ENCODE results near the gene PTPN5.
"Not testable (repeated sequence)": the region's sequence is repeated elsewhere in the genome, so short reads cannot be mapped to it uniquely, and the experiment has no call there.

Gene PTPN5

DNA sequence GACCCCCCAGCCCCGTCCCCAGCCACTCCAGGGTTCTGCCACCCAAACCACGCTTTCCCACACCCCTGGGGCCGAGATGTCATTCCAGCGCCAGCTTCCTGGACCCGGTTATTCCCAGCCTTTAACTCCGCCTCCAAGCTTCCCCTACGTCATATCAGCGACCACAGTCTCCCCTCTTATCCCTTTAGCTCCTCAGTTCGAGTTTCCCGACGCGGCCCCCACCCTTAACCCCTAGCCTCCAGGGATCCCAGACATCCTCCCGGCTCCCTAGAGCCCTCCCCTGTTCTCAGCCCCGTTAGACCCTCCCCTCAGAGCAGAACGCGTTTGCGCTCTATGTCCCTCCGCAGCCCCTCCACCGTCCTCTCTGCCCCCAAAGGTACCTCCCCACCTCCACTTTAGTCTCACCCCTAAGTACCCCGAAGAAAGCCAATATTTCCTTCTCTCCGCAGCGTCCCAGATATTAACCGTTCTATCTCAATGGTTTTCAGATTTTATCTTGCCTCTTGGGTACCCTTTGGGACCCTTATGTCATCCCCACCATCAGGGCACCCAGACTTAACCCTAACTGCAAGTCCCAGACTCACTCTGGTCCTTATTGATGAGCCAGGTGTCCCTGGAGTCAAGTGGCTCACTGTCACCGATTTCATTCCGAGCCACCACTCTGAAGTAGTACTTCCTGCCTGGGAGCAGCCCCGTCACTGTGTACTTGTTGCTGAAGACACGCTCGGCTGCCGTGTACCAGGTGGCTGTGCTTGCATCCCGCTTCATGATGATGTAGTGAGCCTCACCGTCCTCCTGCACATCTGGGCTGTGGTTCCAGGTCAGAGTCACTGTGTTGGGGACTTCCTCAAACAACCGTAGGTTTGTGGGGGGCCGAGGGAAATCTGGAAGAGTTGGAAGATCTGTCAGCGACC lies 85.0 kb downstream of the PTPN5 start:
- DNase-seq: peak; percentile 18 to 46

DNA sequence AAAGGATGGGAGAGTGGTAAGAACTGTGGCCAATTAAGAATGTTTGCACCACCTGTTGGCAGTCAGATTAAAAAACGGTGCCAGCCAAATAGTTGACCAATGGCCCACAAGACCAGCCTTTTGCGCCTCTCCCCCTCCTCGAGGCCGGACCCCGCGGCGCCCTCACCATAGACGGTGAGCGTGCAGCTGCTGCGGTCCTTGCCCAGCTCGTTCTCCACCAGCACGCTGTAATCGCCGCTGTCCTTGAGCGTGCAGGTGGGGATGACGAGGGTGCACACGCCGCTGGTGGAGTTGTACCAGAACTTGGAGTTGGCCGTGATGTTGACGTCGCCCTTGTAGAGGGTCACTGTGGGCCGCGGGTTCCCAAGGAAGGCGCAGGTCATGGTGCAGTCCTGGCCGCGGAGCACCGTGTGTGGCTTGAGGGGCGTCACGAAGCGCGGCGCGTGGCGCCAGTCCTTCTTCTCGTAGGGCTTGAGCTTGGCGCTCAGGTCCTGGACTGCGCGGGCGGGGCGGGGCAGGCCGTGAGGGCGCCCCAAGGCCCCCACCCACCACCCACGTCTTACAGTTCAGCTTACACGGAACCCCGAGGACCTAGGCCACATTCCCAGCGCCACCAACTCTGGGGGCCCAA lies 85.8 kb downstream of the PTPN5 start:
- no peak for DNase-seq

DNA sequence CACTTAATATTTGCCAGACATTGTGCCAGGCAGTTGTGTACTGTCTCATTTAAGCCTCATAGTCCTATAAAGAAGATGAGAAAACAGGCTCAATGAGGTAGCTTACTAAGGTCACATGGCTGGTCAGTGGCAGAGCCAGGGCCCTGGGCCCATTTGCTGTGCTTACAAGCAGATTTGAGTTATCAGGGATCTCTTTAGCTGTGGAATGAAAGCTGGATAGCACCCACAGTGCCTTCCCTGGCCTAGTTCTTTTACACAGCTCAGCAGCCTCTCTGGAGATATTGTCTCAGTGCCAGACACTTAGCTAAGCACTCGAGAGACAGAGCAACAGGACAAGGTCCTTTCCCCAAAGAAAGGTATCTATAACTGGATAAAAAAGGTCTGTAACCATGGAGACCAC lies 86.9 kb downstream of the PTPN5 start:
- DNase-seq: no peak

DNA sequence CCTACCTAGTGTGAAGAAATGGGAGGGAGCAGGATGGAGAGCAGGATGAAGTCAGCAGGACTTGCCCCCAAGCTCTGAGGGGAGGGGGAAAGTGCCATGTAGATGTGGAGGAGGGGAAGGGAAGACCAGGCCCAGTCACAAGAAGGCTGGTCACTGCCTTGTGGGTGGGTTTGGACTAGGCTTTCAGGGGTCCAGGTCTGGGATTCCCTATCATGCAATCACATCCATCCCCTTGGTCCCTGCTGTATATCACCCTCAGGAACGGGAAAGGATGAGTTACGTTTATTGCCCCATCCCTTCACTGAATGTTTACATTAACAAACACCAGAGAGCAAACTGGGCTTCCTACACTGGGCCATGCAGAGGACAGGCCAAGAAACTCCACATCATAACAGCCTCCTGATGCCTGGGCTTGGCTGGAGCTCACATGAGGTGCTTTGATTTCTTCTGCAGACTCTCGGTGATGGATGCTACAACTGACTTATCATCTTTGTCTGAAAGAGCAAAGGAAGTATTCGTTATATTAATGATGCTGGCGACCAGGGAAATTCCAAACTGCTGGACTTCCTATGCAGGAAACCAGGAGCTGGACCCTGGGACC lies 87.5 kb downstream of the PTPN5 start:
- no peak for DNase-seq

DNA sequence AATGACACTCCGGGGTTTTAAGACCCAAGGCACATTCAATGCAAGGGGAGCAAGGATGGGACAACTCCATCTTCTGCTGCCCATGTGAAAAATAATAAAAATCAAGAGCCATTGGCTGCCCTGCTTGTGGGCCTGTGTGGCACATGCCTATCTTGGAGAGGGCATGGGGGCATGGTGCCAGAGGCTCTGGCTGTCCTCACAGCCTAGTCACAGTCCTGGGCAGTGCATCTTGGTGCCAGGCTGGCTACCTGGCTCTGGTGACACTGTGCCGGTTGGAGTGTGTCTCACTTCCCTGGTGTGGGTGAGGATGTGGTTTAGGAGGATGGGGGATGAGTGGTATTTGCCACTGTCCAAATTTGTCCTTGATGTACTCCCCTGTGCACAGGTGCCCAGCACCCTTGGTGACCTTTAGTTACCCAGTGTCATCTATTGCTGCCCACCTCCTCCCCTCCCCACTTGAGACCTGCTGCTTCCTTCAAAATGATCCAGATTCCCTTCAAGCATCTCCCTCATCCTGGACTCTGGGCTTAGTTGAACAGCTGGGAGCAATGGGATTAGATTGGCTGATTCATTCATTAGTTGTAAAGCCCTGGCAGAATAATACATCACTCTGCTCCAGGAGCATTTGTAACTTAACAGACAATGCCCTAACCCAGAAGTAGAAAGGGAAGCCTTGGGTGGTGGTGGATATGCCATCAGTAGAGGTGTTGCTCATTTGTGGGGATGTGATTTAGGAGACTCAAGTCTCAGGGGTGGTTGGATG lies 88.4 kb downstream of the PTPN5 start:
- DNase-seq: no peak

DNA sequence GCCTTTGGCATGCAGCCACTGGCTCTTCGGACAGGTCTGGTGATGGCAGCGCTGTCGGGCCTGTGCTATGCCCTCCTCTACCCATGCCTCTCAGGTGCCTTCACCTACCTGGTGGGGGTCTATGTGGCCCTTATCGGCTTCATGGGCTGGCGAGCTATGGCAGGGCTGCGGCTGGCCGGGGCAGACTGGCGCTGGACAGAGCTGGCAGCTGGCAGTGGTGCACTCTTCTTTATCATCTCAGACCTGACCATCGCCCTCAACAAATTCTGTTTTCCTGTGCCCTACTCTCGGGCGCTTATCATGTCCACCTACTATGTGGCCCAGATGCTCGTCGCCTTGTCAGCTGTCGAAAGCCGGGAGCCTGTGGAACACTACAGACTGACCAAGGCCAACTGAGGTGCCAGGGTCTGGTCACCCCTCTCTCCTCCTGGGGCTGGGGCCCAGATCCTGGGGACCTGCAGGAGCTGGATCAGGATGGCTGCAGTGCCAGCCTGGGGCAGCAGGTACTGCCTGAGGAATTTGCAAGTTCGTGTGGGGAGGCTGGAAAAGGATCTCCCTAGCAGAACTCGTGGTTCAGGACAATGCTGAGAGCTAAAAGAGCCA lies 89.9 kb downstream of the PTPN5 start:
- DNase-seq: no peak

DNA sequence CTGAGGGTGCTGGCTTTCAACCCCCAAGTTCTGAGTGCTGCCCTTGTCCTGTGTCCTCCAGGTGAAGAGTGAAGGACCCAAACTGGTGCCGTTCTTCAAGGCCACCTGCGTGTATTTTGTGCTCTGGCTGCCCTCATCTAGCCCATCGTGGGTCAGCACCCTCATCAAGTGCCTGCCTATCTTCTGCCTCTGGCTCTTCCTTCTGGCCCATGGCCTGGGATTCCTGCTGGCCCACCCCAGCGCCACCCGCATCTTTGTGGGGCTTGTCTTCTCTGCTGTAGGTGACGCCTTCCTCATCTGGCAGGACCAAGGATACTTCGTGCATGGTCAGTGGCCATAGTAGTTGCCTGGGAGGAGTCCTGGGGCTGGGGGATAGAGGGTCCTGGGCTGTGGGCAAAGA lies 90.7 kb downstream of the PTPN5 start:
- no peak for DNase-seq

DNA sequence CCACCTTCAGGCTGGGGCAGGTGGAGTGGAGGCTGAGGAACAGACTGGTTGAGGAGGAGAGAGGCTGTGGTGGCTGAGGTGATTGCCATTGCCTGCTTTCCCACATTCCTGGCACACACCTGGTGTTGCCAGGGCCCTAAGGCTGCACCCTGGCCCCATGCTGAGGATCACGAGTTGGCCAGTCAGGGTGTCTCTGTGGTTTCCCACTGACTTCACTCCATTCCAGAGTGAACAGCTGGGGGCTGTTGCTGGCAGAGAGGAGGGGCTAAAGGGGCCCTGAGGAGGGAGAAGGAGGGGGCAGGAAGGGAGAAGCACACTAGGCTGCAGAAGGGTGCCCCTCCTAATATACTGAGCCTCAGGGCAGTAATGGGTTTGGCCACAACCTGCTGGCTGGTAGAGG lies 91.2 kb downstream of the PTPN5 start:
- no peak for DNase-seq

DNA sequence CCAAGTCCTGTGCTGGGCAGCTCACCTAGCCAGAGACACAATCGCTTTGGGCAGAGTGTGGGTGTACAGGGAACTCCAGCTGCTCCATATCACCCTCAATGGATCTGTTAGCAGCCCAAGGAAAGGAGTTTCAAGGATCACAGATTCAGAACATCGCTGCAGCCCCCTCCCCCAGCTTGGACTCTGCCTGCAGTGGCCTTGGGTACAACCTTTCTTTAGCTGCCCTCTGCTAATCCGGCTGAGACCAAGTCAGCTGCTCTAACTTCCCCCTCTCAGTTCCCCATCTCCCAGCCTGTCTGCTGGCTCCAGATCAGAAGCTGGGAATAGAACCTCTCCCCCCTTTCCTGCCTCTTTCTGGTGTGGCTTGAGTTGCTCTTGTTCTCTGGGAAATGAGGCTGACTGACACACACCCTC lies 91.7 kb downstream of the PTPN5 start:
- DNase-seq: no peak

DNA sequence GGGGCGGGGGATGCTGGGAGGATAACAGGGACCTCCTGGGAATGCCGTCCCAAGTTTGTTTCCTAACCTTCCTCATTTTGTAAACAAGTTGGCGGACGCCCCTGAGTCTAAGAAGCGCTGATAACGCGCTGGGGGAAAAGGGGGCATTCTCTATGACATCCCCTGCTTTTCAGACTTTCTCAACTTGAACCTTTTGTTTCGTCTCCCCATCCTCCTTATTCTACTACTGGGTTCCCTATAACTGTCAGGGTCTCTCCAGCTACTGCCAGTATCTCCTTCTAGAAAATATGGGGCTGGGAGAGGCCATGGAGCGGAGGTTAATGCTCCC lies 92.4 kb downstream of the PTPN5 start:
- no peak for DNase-seq

DNA sequence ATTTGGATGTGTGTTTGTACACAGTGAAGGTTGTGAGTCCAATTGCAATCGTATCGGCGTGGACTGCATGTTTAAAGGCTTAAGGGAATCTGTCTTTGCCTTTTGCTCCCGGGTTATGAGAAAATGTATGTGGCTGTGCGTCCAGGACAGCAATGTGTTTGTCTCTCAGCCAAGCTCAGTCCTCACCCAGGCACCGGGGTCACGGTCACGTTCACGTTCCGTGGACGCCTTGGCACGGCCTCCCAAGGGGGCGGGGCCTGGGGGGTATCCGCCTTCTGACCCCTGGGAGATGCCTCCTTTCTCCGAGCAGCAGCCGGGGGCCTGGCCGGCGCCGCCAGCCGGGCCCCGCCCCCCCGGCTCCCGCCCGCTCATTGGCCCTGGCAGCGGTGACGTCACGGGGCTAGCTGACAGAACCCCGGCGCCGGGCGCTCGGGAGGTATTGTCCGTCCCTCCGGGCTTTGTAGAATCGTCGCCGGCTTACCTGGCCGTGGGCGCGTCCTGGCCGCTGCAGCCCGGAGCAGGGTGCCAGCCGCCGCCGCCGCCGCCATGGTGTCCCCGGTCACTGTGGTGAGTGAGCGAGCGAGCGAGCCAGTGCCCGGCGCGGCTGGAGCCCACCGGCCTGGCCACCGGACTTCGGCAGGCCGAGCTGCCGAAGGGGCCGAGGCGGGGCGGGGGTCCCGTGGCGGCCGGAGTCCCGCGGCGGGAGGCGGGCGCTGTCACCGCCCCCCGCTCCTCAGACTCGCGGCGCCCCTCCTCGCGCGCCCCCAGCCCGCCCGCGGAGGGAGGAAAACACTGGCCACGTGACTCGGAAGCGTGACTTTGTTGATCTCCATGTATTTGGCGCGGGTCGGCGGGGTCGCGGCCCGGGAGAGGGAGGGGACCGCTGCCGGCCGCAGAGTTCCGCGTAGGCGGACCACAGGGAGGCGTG lies 93.0 kb downstream of the PTPN5 start, which contains the start of gene TMEM86A:
TMEM86A (plus strand) TSS at position 439 of the 928 bp plus-strand sequence; CDS start at position 547, 108 bp downstream.
- peak; percentile 67 to 78 for DNase-seq

DNA sequence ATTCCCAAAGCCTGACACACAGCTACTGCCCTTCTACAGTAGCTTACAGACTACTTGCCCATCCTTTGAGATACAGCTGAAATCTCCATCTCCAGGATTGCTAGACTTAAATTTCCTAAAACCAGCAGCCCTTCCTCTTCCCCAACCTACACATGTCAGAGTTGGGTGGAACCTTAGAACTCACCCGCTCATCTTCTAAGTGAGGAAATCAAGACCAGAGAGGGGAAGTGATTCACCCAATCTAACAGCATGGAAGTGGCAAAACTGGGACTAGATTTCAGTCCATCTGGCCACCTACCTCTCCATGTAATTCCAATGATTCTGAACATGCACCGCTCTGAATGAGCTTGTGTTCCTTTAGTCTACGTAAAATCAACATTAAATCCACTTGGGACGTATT lies 94.0 kb downstream of the PTPN5 start:
- no peak for DNase-seq

DNA sequence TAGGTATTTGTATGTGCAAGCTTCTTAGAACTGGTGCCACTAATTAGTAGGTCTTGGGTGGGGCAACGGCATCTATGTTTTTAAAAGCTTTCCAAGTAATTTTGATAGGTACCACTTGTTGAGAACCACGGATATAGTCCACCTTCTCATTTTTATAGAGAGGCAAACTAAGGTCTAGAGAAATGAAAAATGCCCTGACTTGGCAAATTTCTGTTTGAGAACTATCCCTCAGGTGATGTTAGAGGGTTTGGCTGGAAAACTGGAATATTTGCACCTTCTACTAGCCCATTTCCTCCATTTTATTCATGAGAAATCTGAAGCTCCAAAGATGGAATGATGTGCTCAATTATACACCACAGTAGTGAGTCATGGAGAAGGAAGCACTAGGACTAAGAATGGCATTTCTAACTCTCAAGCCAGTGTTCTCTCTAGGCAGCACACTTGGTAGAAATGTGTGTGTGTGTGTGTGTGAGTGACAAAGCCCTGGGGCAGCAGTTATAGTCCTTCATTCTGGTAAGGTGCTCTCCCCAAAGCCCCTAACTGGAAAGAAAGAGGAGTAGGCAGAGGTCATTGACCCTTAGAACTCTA lies 94.9 kb downstream of the PTPN5 start:
- no peak for DNase-seq

DNA sequence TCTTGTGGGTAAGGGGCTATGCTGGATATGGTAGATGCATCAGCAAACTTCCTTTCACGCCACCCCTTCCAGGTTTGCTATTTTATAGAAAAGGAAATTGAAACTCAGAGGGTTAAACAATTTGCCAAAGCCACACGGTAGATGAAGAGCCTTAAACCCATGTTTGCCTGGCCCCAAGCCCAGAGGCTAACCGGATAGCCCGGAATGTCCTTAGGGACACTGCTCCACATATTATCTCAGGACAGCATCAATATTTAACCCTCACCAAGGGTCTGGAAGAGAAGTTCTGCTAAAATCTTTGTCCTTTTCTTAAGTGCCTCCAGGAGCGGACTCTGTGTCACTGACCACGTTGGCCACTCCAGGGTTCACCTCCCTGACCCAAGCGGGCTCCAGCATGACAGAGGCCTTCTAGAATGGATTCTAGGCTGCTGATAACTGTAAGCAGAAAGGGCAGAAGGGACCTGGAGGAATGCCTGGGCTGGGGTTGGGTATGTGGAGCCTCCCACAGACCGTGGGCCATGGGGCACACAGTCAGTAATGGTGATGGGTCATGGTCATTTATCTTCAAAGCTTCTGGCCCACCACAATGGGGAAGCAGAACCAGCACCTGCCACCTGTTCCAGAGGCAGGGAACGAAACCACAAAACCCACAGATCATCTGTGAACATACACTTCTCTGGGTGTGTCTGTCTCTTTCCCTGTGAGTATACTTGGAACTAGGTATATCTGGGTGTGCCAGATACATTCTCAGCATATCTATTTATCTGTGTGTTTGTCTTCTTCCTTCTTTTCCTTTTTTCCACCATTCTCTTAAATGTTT lies 98.4 kb downstream of the PTPN5 start:
- DNase-seq: no peak

DNA sequence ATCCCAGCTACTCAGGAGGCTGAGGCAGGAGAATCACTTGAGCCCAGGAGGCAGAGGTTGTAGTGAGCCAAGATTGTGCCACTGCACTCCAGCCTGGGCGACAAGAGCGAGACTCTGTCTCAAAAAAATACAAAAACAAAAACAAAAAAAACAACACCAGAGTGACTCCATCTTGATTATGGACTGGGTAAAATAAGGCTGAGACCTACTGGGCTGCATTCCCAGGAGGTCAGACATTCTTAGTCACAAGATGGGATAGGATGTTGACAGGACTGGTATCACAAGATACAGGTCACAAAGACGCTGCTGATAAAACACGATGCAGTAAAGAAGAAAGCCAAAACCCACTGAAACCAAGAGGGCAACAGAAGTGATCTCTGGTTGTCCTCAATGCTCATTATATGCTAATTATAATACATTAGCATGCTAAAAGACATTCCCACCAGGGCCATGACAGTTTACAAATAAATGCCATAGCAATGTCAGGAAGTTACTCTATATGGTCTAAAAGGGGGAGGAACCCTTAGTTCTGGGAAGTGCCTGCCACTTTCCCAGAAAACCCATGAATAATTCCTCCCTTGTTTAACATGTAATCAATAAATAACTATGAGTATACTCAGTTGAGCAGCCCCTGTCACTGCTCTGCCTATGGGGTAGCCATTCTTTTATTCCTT lies 100.0 kb downstream of the PTPN5 start:
- DNase-seq: not testable (repeated sequence)

DNA sequence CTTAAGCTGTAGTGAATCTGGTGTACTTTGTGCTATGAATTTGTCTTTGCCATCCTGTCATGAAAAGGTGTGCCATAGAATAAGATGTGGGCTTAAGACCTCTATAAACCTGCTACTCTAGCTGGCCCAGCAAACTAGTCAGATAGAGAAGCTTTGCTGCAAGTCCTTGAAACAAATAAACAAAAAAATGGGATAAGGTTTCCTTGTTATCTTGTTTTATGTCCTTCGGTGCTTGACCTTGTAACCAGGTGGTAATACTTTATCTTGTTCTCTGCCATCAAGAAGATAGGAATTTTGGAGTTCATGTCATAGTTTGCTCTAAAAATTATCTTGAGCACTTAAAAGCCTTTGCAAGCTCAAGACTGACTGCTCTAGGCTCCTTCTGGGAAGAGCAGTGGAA lies 107.3 kb downstream of the PTPN5 start:
- no peak for DNase-seq

DNA sequence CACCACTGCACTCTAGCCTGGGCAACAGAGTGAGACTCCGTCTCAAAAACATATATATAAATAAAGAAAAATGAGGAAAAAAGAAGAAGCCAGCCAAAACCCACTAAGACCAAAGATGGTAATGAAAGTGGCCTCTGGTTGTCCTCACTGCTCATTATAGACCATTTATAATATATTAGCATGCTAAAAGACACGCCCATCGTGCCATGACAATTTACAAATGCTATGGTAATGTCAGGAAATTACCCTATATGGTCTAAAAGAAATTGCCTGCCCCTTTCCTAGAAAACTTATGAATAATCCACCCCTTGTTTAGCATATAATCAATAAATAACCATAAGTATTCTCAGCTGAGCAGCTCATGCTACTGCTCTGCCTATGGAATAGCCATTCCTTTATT lies 109.1 kb downstream of the PTPN5 start:
- no peak for DNase-seq

DNA sequence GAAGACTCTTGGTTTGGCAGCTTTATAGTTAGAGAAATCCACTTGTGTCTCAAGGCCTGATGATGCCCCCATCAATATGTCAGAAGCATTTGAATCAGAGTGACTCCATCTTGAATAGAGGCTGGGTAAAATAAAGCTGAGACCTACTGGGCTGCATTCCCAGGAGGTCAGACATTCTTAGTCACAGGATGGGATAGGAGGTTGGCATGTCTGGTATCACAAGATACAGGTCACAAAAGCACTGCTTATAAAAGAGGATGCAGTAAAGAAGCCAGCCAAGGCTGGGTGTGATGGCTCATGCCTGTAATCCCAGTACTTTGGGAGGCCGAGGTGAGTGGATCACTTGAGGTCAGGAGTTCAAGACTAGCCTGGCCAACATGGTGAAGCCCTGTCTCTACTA lies 109.6 kb downstream of the PTPN5 start:
- not testable (repeated sequence) for DNase-seq

All from SHP77 (cell line).